DND-41 (cell line): ENCODE results near the gene EBF4.

Experiments
- ATAC-seq: fragments of 200-7000 bp; cut with Tn5 transposase; 3 replicates; pipeline ENCODE4 v1.9.1; 2021; ENCODE audit warnings: low read depth; ENCODE audit not compliant: insufficient read depth
- DNase-seq: peaks from one replicate; pipeline ENCODE4 v3.0.0-alpha.2; 2020
- H2AFZ ChIP-seq: 2 replicates; pipeline ENCODE4 v1.6.0; 2012; ENCODE audit warnings: low read depth, low read length
- H3K27ac ChIP-seq: 2 replicates; pipeline ENCODE4 v1.5.1; 2012; ENCODE audit warnings: low read length, inconsistent platforms
- H3K27me3 ChIP-seq: fragments of 200-600 bp; sonication (generic); 2 replicates; pipeline ENCODE4 v1.6.0; 2012; ENCODE audit warnings: low read length, mild to moderate bottlenecking, inconsistent platforms; ENCODE audit not compliant: insufficient read depth, poor library complexity
- H3K36me3 ChIP-seq: 2 replicates; pipeline ENCODE4 v1.5.1; 2012; ENCODE audit warnings: low read length, inconsistent platforms; ENCODE audit not compliant: insufficient read depth
- H3K4me1 ChIP-seq: 2 replicates; pipeline ENCODE4 v1.5.1; 2012; ENCODE audit warnings: mild to moderate bottlenecking, low read length; ENCODE audit not compliant: insufficient read depth
- H3K4me2 ChIP-seq: 2 replicates; pipeline ENCODE4 v1.6.0; 2012; ENCODE audit warnings: mild to moderate bottlenecking, moderate library complexity, low read length, inconsistent platforms; ENCODE audit not compliant: insufficient read depth
- H3K4me3 ChIP-seq, 2 experiments: fragments of 200-600 bp in 1 of 2; shearing (Covaris generic) in 1 of 2; 2 replicates each; pipeline ENCODE4 v1.5.1; 2012 to 2016; ENCODE audit warnings: inconsistent platforms in 2 of 2, low read length in 2 of 2, mild to moderate bottlenecking in 2 of 2, low read depth in 1 of 2, moderate library complexity in 1 of 2
- H3K79me2 ChIP-seq: 2 replicates; pipeline ENCODE4 v1.6.0; 2012; ENCODE audit warnings: low read length, inconsistent platforms; ENCODE audit not compliant: insufficient read depth
- H3K9ac ChIP-seq: 2 replicates; pipeline ENCODE4 v1.6.0; 2012; ENCODE audit warnings: low read depth, mild to moderate bottlenecking, inconsistent platforms, low read length, moderate library complexity
- H3K9me3 ChIP-seq: 2 replicates; pipeline ENCODE4 v1.5.1; 2012; ENCODE audit warnings: low read length, moderate library complexity, mild to moderate bottlenecking, inconsistent platforms; ENCODE audit not compliant: insufficient read depth, severe bottlenecking
- H4K20me1 ChIP-seq: 2 replicates; pipeline ENCODE4 v1.6.0; 2012; ENCODE audit warnings: low read length; ENCODE audit not compliant: insufficient read depth
- CTCF ChIP-seq: IDR thresholded peaks from 2 replicates; pipeline ENCODE4 v1.5.1; 2012; ENCODE audit warnings: borderline replicate concordance, low read length, moderate library complexity, mild to moderate bottlenecking; ENCODE audit not compliant: poor library complexity, severe bottlenecking; ENCODE audit errors: extremely low read depth
- EZH2 ChIP-seq: IDR thresholded peaks from 3 replicates; pipeline ENCODE4 v1.6.1; 2012; ENCODE audit warnings: borderline replicate concordance, low read depth, mild to moderate bottlenecking, moderate library complexity, low read length, inconsistent platforms; ENCODE audit not compliant: severe bottlenecking

EBF4 gene

GRCh38 chr20:2700913-2701620, 8.5 kb downstream of the EBF4 start:
- peaks cover 4% of the 10 kb centered on the region; the same call in 1 of the 2 replicates for H4K20me1 ChIP-seq
- H3K4me3 ChIP-seq = no peak overlapping the region
- no peaks in the 10 kb centered on the region for H3K36me3 ChIP-seq
- TF ChIP-seq EZH2 (no peak), CTCF (no peak)
- H3K4me2 ChIP-seq = no peak overlapping the region
- DNase-seq = no peak
- H3K4me1 ChIP-seq = no peaks in the 10 kb centered on the region
- peaks cover 26% of the 10 kb centered on the region for H3K27me3 ChIP-seq
- H3K27ac ChIP-seq = no peak overlapping the region
- H2AFZ ChIP-seq = no peak overlapping the region
- no peaks in the 10 kb centered on the region for H3K79me2 ChIP-seq
- H3K9ac ChIP-seq = no peak overlapping the region
- no peak for ATAC-seq
- no peaks in the 10 kb centered on the region for H3K9me3 ChIP-seq

- ATAC-seq (no peak), DNase-seq (no peak)
- H3K27ac ChIP-seq = no peak overlapping the region
- no peaks in the 10 kb centered on the region for H3K79me2 ChIP-seq
- H3K36me3 ChIP-seq = no peaks in the 10 kb centered on the region
- peaks cover 24% of the 10 kb centered on the region for H3K27me3 ChIP-seq
- H3K4me2 ChIP-seq = no peak overlapping the region
- peaks cover 4% of the 10 kb centered on the region; the same call in 1 of the 2 replicates for H4K20me1 ChIP-seq
- H2AFZ ChIP-seq = no peak overlapping the region
- no peaks in the 10 kb centered on the region for H3K9me3 ChIP-seq
- no peak overlapping the region for H3K4me3 ChIP-seq
- no peak for TF ChIP-seq CTCF
- no peak for TF ChIP-seq EZH2
- H3K4me1 ChIP-seq = no peaks in the 10 kb centered on the region
- no peak overlapping the region for H3K9ac ChIP-seq
These were observed 9.1 kb downstream of the EBF4 start for GRCh38 chr20:2701671-2702081.

GRCh38 chr20:2703716-2704475, 11.3 kb downstream of the EBF4 start:
- no peaks in the 10 kb centered on the region for H3K9me3 ChIP-seq
- H3K4me3 ChIP-seq = no peak overlapping the region
- no peaks in the 10 kb centered on the region for H3K4me1 ChIP-seq
- no peak overlapping the region for H3K27ac ChIP-seq
- no peak overlapping the region for H3K9ac ChIP-seq
- DNase-seq = no peak
- H3K27me3 ChIP-seq = peaks cover 28% of the 10 kb centered on the region
- H3K79me2 ChIP-seq = no peaks in the 10 kb centered on the region
- no peak overlapping the region for H3K4me2 ChIP-seq
- no peak overlapping the region for H2AFZ ChIP-seq
- H3K36me3 ChIP-seq = no peaks in the 10 kb centered on the region
- no peak for TF ChIP-seq EZH2
- no peak for TF ChIP-seq CTCF
- peaks cover 8% of the 10 kb centered on the region for H4K20me1 ChIP-seq
- no peak for ATAC-seq
